Chondrocyte (in vitro differentiated cells): ENCODE results near the gene PCDHB10. TPM values are rescaled to one million over a fixed set of nuclear protein-coding genes. Genes with fewer than 3 reads are reported as not detected.
A peak's percentile ranks its signal among the peaks of the same experiment; 100 is the strongest.
"Not testable (repeated sequence)": the region's sequence is repeated elsewhere in the genome, so short reads cannot be mapped to it uniquely, and the experiment has no call there.

Source experiments
- DNase-seq: peaks from one replicate; pipeline ENCODE4 v3.0.0; 2021; ENCODE audit warnings: mixed read lengths, low spot score
- H3K27ac Mint-ChIP-seq: one replicate; pipeline ENCODE4 v1.8.0; 2021; ENCODE audit warnings: mild to moderate bottlenecking, moderate library complexity, mixed read lengths; ENCODE audit not compliant: unreplicated experiment
- H3K27me3 Mint-ChIP-seq: 2 replicates; pipeline ENCODE4 v1.8.0; 2021; ENCODE audit warnings: low read depth, mixed read lengths
- H3K36me3 Mint-ChIP-seq: 2 replicates; pipeline ENCODE4 v1.8.0; 2021; ENCODE audit warnings: low read depth, mixed read lengths
- H3K4me1 Mint-ChIP-seq: 2 replicates; pipeline ENCODE4 v1.8.0; 2021; ENCODE audit warnings: low read depth, mild to moderate bottlenecking, mixed read lengths
- H3K4me3 Mint-ChIP-seq: one replicate; pipeline ENCODE4 v1.8.0; 2021; ENCODE audit warnings: mild to moderate bottlenecking, moderate library complexity, mixed read lengths; ENCODE audit not compliant: unreplicated experiment
- H3K9me3 Mint-ChIP-seq: 2 replicates; pipeline ENCODE4 v1.8.0; 2021; ENCODE audit warnings: low read depth, mixed read lengths
- long read RNA-seq: library from polyadenylated mRNA; stranded (forward); transcript quantifications from one replicate; pipeline ENCODE4 v2.0.0, GENCODE V29; 2021
- total RNA-seq: library from RNA; stranded (reverse); gene quantifications from 3 replicates; pipeline ENCODE4 v1.2.1, GENCODE V29; 2021
- TF ChIP-seq, protein P1 (sequence below): fragments of 200-600 bp; sonication (generic); IDR thresholded peaks from 2 replicates; pipeline ENCODE4 v1.5.0; 2021; ENCODE audit warnings: antibody characterized with exemption, mild to moderate bottlenecking, moderate library complexity

Gene PCDHB10
- 3.8 to 5.3 TPM (median 4.3 TPM) in 3 replicates for total RNA-seq
- long read RNA-seq, transcript PCDHB10-201 (1 exons, 3,290 nt), result major isoform, 7 of 7 reads
- long read RNA-seq, partial matches to known transcripts, result 0 of 7 reads
- long read RNA-seq, other reads (novel, unspliced or antisense), result 0 of 7 reads

DNA sequence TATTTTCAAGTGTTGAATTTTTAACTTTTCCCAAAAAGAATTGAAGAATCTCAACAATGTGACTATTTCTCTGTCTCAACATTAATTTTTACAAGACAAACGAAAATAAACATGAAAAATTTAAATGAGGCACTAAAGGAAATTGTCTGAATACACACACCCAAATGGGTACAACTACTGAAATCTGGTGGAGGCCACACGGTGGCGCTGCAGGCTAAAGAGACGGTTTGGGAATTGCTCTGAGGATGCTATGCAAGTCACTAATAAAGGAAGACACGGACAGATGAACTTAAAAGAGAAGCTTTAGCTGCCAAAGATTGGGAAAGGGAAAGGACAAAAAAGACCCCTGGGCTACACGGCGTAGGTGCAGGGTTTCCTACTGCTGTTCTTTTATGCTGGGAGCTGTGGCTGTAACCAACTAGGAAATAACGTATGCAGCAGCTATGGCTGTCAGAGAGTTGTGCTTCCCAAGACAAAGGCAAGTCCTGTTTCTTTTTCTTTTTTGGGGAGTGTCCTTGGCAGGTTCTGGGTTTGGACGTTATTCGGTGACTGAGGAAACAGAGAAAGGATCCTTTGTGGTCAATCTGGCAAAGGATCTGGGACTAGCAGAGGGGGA is at the start of gene PCDHB10:
Gene PCDHB10, plus strand, starts transcription at position 244 of the 616 bp plus-strand sequence. Its CDS starts 200 bp downstream, at position 444.
- peaks cover 47% of the 10 kb centered on the region for H3K9me3 Mint-ChIP-seq
- peak within 1 kb of the TSS; percentile 55 for H3K4me3 Mint-ChIP-seq
- no peak within 1 kb of the TSS for H3K27ac Mint-ChIP-seq

DNA sequence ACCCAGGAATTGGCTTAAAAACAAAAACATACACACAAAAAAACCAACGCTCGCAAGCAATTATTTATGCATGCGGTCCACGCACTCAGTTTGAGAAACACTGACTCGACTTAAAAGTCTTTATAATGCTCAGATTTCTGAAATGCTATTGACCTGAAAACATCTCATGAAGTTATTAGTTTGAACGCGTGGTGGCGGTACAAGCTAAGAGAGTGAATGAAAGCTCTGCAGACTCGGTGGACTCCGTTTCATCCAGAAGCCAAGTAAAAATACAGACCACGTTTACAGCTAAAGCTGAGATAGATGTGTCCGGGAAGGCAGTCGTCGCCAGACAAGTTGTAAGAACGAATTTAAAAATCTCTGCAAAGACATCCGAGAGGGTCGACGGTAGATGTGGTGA is 42.3 kb upstream of the PCDHB10 start, which contains the start of gene PCDHB6:
Gene PCDHB6, plus strand, starts transcription at position 246 of the 400 bp plus-strand sequence. CDS start 201 bp downstream, outside the sequence.
- DNase-seq, result no peak
- TF ChIP-seq, protein P1, sequence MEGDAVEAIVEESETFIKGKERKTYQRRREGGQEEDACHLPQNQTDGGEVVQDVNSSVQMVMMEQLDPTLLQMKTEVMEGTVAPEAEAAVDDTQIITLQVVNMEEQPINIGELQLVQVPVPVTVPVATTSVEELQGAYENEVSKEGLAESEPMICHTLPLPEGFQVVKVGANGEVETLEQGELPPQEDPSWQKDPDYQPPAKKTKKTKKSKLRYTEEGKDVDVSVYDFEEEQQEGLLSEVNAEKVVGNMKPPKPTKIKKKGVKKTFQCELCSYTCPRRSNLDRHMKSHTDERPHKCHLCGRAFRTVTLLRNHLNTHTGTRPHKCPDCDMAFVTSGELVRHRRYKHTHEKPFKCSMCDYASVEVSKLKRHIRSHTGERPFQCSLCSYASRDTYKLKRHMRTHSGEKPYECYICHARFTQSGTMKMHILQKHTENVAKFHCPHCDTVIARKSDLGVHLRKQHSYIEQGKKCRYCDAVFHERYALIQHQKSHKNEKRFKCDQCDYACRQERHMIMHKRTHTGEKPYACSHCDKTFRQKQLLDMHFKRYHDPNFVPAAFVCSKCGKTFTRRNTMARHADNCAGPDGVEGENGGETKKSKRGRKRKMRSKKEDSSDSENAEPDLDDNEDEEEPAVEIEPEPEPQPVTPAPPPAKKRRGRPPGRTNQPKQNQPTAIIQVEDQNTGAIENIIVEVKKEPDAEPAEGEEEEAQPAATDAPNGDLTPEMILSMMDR, result no peak
- peaks cover 45% of the 10 kb centered on the region for H3K36me3 Mint-ChIP-seq
- peaks cover 61% of the 10 kb centered on the region for H3K9me3 Mint-ChIP-seq
- no peaks in the 10 kb centered on the region for H3K27me3 Mint-ChIP-seq
- H3K4me3 Mint-ChIP-seq, result no peak within 1 kb of the TSS
- H3K4me1 Mint-ChIP-seq, result no peaks in the 10 kb centered on the region
- H3K27ac Mint-ChIP-seq, result no peak within 1 kb of the TSS

More for the DNA sequence above, at the start of gene PCDHB10:
- H3K27me3 Mint-ChIP-seq, result no peaks in the 10 kb centered on the region
- DNase-seq, result no peak
- TF ChIP-seq, protein P1, result peak; percentile 68
- H3K36me3 Mint-ChIP-seq, result peaks cover 26% of the 10 kb centered on the region
- H3K4me1 Mint-ChIP-seq, result peaks cover 3% of the 10 kb centered on the region

DNA sequence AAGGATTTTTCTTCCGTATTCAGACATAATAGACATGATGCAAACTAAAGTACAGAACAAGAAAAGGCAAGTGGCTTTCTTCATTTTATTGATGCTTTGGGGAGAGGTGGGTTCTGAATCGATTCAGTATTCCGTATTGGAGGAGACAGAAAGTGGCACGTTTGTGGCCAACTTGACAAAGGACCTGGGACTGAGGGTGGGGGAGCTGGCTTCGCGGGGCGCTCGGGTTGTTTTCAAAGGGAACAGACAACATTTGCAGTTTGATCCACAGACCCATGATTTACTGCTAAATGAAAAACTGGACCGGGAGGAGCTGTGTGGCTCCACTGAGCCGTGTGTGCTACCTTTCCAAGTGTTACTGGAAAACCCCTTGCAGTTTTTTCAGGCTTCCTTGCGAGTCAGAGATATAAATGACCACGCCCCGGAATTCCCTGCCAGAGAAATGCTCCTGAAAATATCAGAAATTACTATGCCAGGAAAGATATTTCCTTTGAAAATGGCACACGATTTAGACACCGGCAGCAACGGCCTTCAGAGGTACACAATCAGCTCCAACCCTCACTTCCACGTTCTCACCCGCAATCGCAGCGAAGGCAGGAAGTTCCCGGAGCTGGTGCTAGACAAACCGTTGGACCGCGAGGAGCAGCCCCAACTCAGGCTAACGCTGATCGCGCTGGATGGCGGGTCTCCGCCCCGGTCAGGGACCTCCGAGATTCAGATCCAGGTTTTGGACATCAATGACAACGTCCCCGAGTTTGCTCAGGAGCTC is 41.7 kb upstream of the PCDHB10 start:
- H3K27me3 Mint-ChIP-seq, result no peaks in the 10 kb centered on the region
- H3K4me1 Mint-ChIP-seq, result no peaks in the 10 kb centered on the region
- H3K27ac Mint-ChIP-seq, result no peak overlapping the region
- TF ChIP-seq, protein P1, result no peak
- H3K36me3 Mint-ChIP-seq, result peaks cover 45% of the 10 kb centered on the region
- H3K9me3 Mint-ChIP-seq, result peaks cover 59% of the 10 kb centered on the region
- DNase-seq, result no peak
- H3K4me3 Mint-ChIP-seq, result no peak overlapping the region

DNA sequence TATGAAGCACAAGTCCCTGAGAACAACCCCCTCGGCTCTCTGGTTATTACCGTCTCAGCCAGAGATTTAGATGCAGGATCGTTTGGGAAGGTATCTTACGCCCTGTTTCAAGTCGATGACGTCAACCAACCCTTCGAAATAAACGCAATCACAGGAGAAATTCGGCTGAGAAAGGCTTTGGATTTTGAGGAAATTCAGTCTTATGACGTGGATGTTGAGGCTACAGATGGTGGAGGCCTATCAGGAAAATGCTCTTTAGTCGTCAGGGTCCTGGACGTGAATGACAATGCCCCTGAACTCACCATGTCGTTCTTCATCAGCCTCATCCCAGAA is 41.2 kb upstream of the PCDHB10 start:
- no peak overlapping the region for H3K4me3 Mint-ChIP-seq
- no peaks in the 10 kb centered on the region for H3K27me3 Mint-ChIP-seq
- no peak overlapping the region for H3K27ac Mint-ChIP-seq
- TF ChIP-seq, protein P1, result no peak
- no peaks in the 10 kb centered on the region for H3K4me1 Mint-ChIP-seq
- DNase-seq, result no peak
- H3K9me3 Mint-ChIP-seq, result peaks cover 60% of the 10 kb centered on the region
- H3K36me3 Mint-ChIP-seq, result peaks cover 47% of the 10 kb centered on the region

DNA sequence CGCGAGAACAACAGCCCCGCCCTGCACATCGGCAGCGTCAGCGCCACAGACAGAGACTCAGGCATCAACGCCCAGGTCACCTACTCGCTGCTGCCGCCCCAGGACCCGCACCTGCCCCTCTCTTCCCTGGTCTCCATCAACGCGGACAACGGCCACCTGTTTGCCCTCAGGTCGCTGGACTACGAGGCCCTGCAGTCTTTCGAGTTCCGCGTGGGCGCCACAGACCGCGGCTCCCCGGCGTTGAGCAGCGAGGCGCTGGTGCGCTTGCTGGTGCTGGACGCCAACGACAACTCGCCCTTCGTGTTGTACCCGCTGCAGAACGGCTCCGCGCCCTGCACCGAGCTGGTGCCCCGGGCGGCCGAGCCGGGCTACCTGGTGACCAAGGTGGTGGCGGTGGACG is 40.5 kb upstream of the PCDHB10 start:
- H3K27ac Mint-ChIP-seq, H3K27me3 Mint-ChIP-seq, H3K4me3 Mint-ChIP-seq, DNase-seq, H3K4me1 Mint-ChIP-seq: not testable (repeated sequence)
- Mint-ChIP-seq H3K9me3 (peaks cover 60% of the 10 kb centered on the region), H3K36me3 (peaks cover 48% of the 10 kb centered on the region)

DNA sequence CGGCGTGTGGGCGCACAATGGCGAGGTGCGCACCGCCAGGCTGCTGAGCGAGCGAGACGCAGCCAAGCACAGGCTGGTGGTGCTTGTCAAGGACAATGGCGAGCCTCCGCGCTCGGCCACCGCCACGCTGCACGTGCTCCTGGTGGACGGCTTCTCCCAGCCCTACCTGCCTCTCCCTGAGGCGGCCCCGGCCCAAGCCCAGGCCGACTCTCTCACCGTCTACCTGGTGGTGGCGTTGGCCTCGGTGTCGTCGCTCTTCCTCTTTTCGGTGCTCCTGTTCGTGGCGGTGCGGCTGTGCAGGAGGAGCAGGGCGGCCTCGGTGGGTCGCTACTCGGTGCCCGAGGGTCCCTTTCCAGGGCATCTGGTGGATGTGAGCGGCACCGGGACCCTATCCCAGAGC is 40.1 kb upstream of the PCDHB10 start:
- H3K27ac Mint-ChIP-seq, DNase-seq, H3K27me3 Mint-ChIP-seq, H3K4me1 Mint-ChIP-seq, H3K4me3 Mint-ChIP-seq: not testable (repeated sequence)
- Mint-ChIP-seq H3K9me3 (peaks cover 61% of the 10 kb centered on the region), H3K36me3 (peaks cover 49% of the 10 kb centered on the region)
